WTC11 (cell line): ENCODE results near the gene DMGDH.
A peak's percentile ranks its signal among the peaks of the same experiment; 100 is the strongest.

Experiments used
- CTCF ChIP-seq: fragments of 200-600 bp; IDR thresholded peaks from 2 replicates; pipeline ENCODE4 v1.8.0; 2022; ENCODE audit warnings: antibody characterized with exemption
- GTF2I ChIP-seq: fragments of 250-450 bp; sonication (Bioruptor Pico); conservative IDR thresholded peaks from 2 replicates; pipeline ENCODE4 v1.4.0; 2021; ENCODE audit warnings: mild to moderate bottlenecking
- IRF2 ChIP-seq: sonication (generic); formaldehyde crosslinking; IDR thresholded peaks from 2 replicates; pipeline ENCODE4 v1.8.0; 2022; ENCODE audit warnings: low read depth, missing genetic modification reagents, borderline replicate concordance
- JUN ChIP-seq: sonication (generic); formaldehyde crosslinking; IDR thresholded peaks from 2 replicates; pipeline ENCODE4 v1.8.0; 2023; ENCODE audit warnings: mild to moderate bottlenecking, missing genetic modification reagents
- MAX ChIP-seq: sonication (generic); formaldehyde crosslinking; IDR thresholded peaks from 2 replicates; pipeline ENCODE4 v1.8.0; 2022; ENCODE audit warnings: mild to moderate bottlenecking, missing genetic modification reagents
- NFE2L1 ChIP-seq: sonication (generic); formaldehyde crosslinking; IDR thresholded peaks from 2 replicates; pipeline ENCODE4 v1.8.1; 2023; ENCODE audit warnings: missing genetic modification reagents
- NFYB ChIP-seq: sonication (generic); formaldehyde crosslinking; conservative IDR thresholded peaks from 2 replicates; pipeline ENCODE4 v1.8.0; 2022; ENCODE audit warnings: low read depth, missing genetic modification reagents
- SOX15 ChIP-seq: fragments of 250-450 bp; sonication (Bioruptor Pico); IDR thresholded peaks from 2 replicates; pipeline ENCODE4 v1.9.0; 2021; ENCODE audit warnings: mild to moderate bottlenecking
- SP1 ChIP-seq: sonication (generic); formaldehyde crosslinking; conservative IDR thresholded peaks from 2 replicates; pipeline ENCODE4 v1.8.1; 2022; ENCODE audit warnings: missing genetic modification reagents
- TEAD4 ChIP-seq: sonication (generic); formaldehyde crosslinking; IDR thresholded peaks from 2 replicates; pipeline ENCODE4 v1.8.0; 2022; ENCODE audit warnings: mild to moderate bottlenecking, missing genetic modification reagents
- ZSCAN18 ChIP-seq: fragments of 250-450 bp; sonication (Bioruptor Pico); IDR thresholded peaks from 2 replicates; pipeline ENCODE4 v2.1.2; 2022; ENCODE audit warnings: mild to moderate bottlenecking, moderate library complexity

GRCh38 chr5:79020861-79021561 is 48.5 kb downstream of the DMGDH start:
- TF ChIP-seq ZSCAN18 (CRISPR knock-in tag) (no peak), IRF2 (CRISPR knock-in tag) (no peak), CTCF (peak; percentile 51; the same call in 1 of the 2 replicates), JUN (no peak), SOX15 (CRISPR knock-in tag) (no peak), TEAD4 (CRISPR knock-in tag) (no peak), MAX (CRISPR knock-in tag) (no peak), GTF2I (CRISPR knock-in tag) (no peak), SP1 (CRISPR knock-in tag) (no peak), NFYB (no peak), NFE2L1 (no peak)
